ENCODE results near the gene NUDT4. TPM values are rescaled to one million over a fixed set of nuclear protein-coding genes. Genes with fewer than 3 reads are reported as not detected.

The NUDT4 gene
- polyA plus RNA-seq, 3 donors = 20.7 to 43.8 (median 35.6) TPM

DNA sequence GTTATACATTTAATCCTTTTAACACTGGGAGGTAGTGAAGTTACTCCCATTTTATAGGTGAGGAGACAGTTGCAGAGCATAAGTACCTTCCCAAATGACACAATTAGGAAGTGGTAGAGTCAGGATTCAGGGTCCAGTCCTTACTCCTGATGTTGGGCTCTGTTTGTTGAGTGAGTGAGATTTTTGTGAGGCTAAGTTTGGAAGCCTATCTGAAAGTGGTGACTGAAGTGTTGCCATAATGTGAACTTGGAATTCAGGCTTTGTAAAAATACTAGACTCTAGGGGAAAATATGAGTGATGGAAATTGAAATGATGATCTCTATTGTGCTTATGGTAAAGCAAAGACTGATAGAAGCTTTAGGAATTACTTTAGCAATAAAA is 2.2 kb downstream of the NUDT4 start:
- peak overlapping the region; percentile 73 to 94 (median 92) for H3K4me3 ChIP-seq (replicated peaks in 1 of 3; ENCODE audit: low read depth in 2 of 3, low read length in 3 of 3)
- peak overlapping the region; percentile 93 for H3K4me2 ChIP-seq (replicated peaks; ENCODE audit: extremely low read depth, low read length, poor library complexity, severe bottlenecking)
- H3K79me2 ChIP-seq (ENCODE audit: insufficient read depth, low read length) = peaks cover 68% of the 10 kb centered on the region
- intact Hi-C loops (cut with micrococcal nuclease) = loop anchor here (5.0 to 10.0 kb wide), 2 partner anchors 285 to 393 kb away; no protein-coding TSS in a partner anchor
- Mint-ChIP-seq H3K36me3 (peaks cover under 1 to 15% of the 10 kb centered on the region in 2 donors), H3K27me3 (ENCODE audit: low read depth in 3 of 3) (no peaks in the 10 kb centered on the region), H3K27ac (no peak overlapping the region), H3K9me3 (no peaks in the 10 kb centered on the region), H3K4me1 (peaks cover 59% of the 10 kb centered on the region), H3K4me3 (peak overlapping the region; percentile 97 to 100)
- H2AFZ ChIP-seq (ENCODE audit: insufficient read depth, low read depth, low read length, poor library complexity, severe bottlenecking) = no peak overlapping the region
- no peaks in the 10 kb centered on the region for H3K36me3 ChIP-seq (replicated peaks in 1 of 2; ENCODE audit: control insufficient read depth in 1 of 2, insufficient read depth in 2 of 2, low read length in 2 of 2)
- H3K4me1 ChIP-seq (ENCODE audit: control insufficient read depth in 1 of 2, insufficient read depth in 2 of 2, low read length in 2 of 2) = peaks cover 58 to 64% of the 10 kb centered on the region in 2 donors
- peak overlapping the region; percentile 89 for H3K9ac ChIP-seq (ENCODE audit: insufficient read depth, low read length, poor library complexity, severe bottlenecking)
- DNase-seq = no peak
- TF ChIP-seq, protein P1, sequence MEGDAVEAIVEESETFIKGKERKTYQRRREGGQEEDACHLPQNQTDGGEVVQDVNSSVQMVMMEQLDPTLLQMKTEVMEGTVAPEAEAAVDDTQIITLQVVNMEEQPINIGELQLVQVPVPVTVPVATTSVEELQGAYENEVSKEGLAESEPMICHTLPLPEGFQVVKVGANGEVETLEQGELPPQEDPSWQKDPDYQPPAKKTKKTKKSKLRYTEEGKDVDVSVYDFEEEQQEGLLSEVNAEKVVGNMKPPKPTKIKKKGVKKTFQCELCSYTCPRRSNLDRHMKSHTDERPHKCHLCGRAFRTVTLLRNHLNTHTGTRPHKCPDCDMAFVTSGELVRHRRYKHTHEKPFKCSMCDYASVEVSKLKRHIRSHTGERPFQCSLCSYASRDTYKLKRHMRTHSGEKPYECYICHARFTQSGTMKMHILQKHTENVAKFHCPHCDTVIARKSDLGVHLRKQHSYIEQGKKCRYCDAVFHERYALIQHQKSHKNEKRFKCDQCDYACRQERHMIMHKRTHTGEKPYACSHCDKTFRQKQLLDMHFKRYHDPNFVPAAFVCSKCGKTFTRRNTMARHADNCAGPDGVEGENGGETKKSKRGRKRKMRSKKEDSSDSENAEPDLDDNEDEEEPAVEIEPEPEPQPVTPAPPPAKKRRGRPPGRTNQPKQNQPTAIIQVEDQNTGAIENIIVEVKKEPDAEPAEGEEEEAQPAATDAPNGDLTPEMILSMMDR (IDR thresholded peaks at IDR 0.05) = no peak
- H3K27ac ChIP-seq (ENCODE audit: low read depth in 1 of 2, low read length in 2 of 2) = peak overlapping the region in 1 of 2 donors; percentile 94
- H3K9me3 ChIP-seq (replicated peaks in 1 of 2; ENCODE audit: control insufficient read depth in 1 of 2, insufficient read depth in 1 of 2, low read length in 2 of 2) = no peaks in the 10 kb centered on the region
- H3K27me3 ChIP-seq (ENCODE audit: control insufficient read depth in 2 of 2, insufficient read depth in 2 of 2, low read length in 2 of 2) = no peaks in the 10 kb centered on the region
- peaks cover 61% of the 10 kb centered on the region for H4K20me1 ChIP-seq (ENCODE audit: insufficient read depth, low read length)

DNA sequence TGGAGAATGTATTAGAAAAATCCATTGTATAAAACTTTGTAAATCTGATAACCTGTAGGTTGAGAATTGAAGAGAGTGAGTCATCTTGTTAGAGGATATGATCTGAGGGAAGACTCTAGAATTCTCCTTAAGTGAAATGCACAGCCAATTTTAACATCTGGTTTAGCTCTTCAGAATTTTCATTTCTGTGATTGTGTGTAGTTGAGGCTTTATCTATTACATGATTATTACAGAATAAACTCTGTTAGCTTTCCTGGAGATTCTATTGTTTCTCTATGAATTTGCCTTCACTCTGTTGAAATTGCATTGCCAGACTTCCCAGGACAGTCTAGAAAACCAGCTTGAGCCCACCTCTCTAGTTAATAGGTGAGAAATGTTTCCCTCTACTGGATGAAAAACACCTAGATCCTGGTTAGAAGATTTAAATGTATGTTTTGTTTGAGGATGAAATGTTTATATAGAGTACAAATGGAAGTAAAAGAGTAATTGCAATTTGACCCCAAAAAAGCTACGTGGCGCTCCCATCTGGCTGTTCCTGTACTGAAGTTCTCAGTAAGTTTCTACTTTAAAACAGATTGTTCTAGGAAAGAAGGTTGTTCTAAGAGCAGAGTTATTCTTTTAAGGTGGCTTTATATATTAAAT is 2.9 kb downstream of the NUDT4 start:
- peaks cover 67% of the 10 kb centered on the region for H4K20me1 ChIP-seq (ENCODE audit: insufficient read depth, low read length)
- no peak overlapping the region for H2AFZ ChIP-seq (ENCODE audit: insufficient read depth, low read depth, low read length, poor library complexity, severe bottlenecking)
- no peaks in the 10 kb centered on the region for H3K36me3 ChIP-seq (replicated peaks in 1 of 2; ENCODE audit: control insufficient read depth in 1 of 2, insufficient read depth in 2 of 2, low read length in 2 of 2)
- H3K9me3 Mint-ChIP-seq = no peaks in the 10 kb centered on the region
- peak overlapping the region in 1 of 3 experiments; percentile 94 for H3K4me3 ChIP-seq (replicated peaks in 1 of 3; ENCODE audit: low read depth in 2 of 3, low read length in 3 of 3)
- intact Hi-C loops (cut with micrococcal nuclease) = loop anchor here in 1 of 2 donors (10.0 kb wide), 1 partner anchor 286 kb away; no protein-coding TSS in a partner anchor
- WGBS (ENCODE audit: insufficient coverage) = no CpG with 5 or more reads among the region's 2 CpGs
- no peaks in the 10 kb centered on the region for H3K27me3 Mint-ChIP-seq (ENCODE audit: low read depth in 3 of 3)
- no peaks in the 10 kb centered on the region for H3K27me3 ChIP-seq (ENCODE audit: control insufficient read depth in 2 of 2, insufficient read depth in 2 of 2, low read length in 2 of 2)
- no peak overlapping the region for H3K27ac ChIP-seq (ENCODE audit: low read depth in 1 of 2, low read length in 2 of 2)
- H3K4me1 Mint-ChIP-seq = peaks cover 57% of the 10 kb centered on the region
- H3K9ac ChIP-seq (ENCODE audit: insufficient read depth, low read length, poor library complexity, severe bottlenecking) = no peak overlapping the region
- H3K79me2 ChIP-seq (ENCODE audit: insufficient read depth, low read length) = peaks cover 74% of the 10 kb centered on the region
- peaks cover 7 to 19% of the 10 kb centered on the region in 2 donors for H3K36me3 Mint-ChIP-seq
- peaks cover 52 to 59% of the 10 kb centered on the region in 2 donors for H3K4me1 ChIP-seq (ENCODE audit: control insufficient read depth in 1 of 2, insufficient read depth in 2 of 2, low read length in 2 of 2)
- TF ChIP-seq, protein P1 (IDR thresholded peaks at IDR 0.05) = no peak
- H3K4me3 Mint-ChIP-seq = peak overlapping the region; percentile 97 to 100
- no peaks in the 10 kb centered on the region for H3K9me3 ChIP-seq (replicated peaks in 1 of 2; ENCODE audit: control insufficient read depth in 1 of 2, insufficient read depth in 1 of 2, low read length in 2 of 2)
- peak overlapping the region; percentile 93 for H3K4me2 ChIP-seq (replicated peaks; ENCODE audit: extremely low read depth, low read length, poor library complexity, severe bottlenecking)
- no peak for DNase-seq
- peak overlapping the region in 2 of 7 donors; percentile 22 to 30 for H3K27ac Mint-ChIP-seq
